DOHH2 (cell line): ENCODE data around the gene FAM124A.

Experiments used
- CTCF ChIP-seq: fragments of 200-600 bp; sonication (generic); IDR thresholded peaks from one replicate; pipeline ENCODE4 v1.5.1; 2014; ENCODE audit warnings: antibody characterized with exemption, mild to moderate bottlenecking, low read depth, low read length; ENCODE audit not compliant: poor library complexity, severe bottlenecking
- EZH2phosphoT487 ChIP-seq: fragments of 200-600 bp; sonication (generic); IDR thresholded peaks from 2 replicates; pipeline ENCODE4 v1.6.1; 2017; ENCODE audit warnings: borderline replicate concordance, mild to moderate bottlenecking, antibody characterized with exemption, low read length, moderate library complexity, mixed read lengths

GRCh38 chr13:51235756-51236490 lies 13.7 kb downstream of the FAM124A start:
- no peak for TF ChIP-seq CTCF
- TF ChIP-seq EZH2phosphoT487, result no peak
